ENCODE measurements around the gene ATP6V1G2. TPM values are rescaled to one million over a fixed set of nuclear protein-coding genes. Genes with fewer than 3 reads are reported as not detected.

ATP6V1G2 gene
- total and polyA plus RNA-seq, 2 of the 4 experiments (the other 2 are of a cell fraction), result 1.4 to 6.5 TPM

DNA sequence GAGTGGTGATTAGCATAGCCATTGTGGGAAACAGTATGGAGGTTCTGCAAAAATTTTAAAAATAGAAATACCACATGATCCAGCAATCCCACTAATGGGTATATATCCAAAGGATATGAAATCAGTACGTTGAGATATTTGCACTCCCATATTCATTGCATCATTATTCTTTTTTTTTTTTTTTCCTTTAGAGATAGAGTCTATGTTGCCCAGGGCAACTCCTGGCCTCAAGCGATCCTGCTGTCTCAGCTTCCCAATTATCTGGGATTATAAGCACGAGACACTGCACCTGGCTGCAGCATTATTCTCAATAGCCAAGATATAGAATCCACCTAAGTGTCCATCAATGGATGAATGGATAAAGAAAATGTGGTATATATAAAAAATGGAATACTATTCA is 24.6 kb downstream of the ATP6V1G2 start:
- H3K23ac ChIP-seq (ENCODE audit: low read depth, low read length), result no peak overlapping the region
- no peak overlapping the region for H2BK20ac ChIP-seq (ENCODE audit: low read depth, low read length)
- ChIA-PET CTCF (no interaction called here), POLR2A (ENCODE audit: unreplicated experiment) (no interaction called here)
- no peak overlapping the region for H2BK5ac ChIP-seq (ENCODE audit: low read depth, low read length, poor library complexity, severe bottlenecking)
- peaks cover 0 to 10% of the 10 kb centered on the region in 2 experiments; a peak in 1 of 4 replicates for H3K79me1 ChIP-seq (ENCODE audit: low read depth in 1 of 2, low read length in 2 of 2)
- TF ChIP-seq, protein P1, sequence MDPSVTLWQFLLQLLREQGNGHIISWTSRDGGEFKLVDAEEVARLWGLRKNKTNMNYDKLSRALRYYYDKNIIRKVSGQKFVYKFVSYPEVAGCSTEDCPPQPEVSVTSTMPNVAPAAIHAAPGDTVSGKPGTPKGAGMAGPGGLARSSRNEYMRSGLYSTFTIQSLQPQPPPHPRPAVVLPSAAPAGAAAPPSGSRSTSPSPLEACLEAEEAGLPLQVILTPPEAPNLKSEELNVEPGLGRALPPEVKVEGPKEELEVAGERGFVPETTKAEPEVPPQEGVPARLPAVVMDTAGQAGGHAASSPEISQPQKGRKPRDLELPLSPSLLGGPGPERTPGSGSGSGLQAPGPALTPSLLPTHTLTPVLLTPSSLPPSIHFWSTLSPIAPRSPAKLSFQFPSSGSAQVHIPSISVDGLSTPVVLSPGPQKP (IDR thresholded peaks at IDR 0.05; ENCODE audit: borderline replicate concordance, low read depth, low read length), result no peak
- TF ChIP-seq RFX5 (IDR thresholded peaks at IDR 0.05; ENCODE audit: low read depth, low read length) (no peak), MAFK (IDR thresholded peaks at IDR 0.05; ENCODE audit: low read depth, low read length) (no peak), MXI1 (IDR thresholded peaks at IDR 0.05; ENCODE audit: borderline replicate concordance, low read depth, low read length) (no peak), RAD21 (IDR thresholded peaks at IDR 0.05; ENCODE audit: low read length) (no peak), CEBPB (IDR thresholded peaks at IDR 0.05; ENCODE audit: low read depth, low read length) (no peak), POLR2A (IDR thresholded peaks at IDR 0.05; ENCODE audit: low read depth, low read length) (no peak), SMC3 (IDR thresholded peaks at IDR 0.05; ENCODE audit: low read depth, low read length) (no peak), RCOR1 (IDR thresholded peaks at IDR 0.05; ENCODE audit: insufficient replicate concordance, low read length) (no peak), MAZ (IDR thresholded peaks at IDR 0.05; ENCODE audit: borderline replicate concordance, low read depth, low read length) (no peak), FOS (IDR thresholded peaks at IDR 0.05; ENCODE audit: low read depth, low read length) (no peak), CHD1 (IDR thresholded peaks at IDR 0.05; ENCODE audit: low read depth, low read length) (no peak), NFE2L2 (IDR thresholded peaks at IDR 0.05; ENCODE audit: low read depth, low read length) (no peak), BHLHE40 (IDR thresholded peaks at IDR 0.05; ENCODE audit: low read depth, low read length) (no peak)
- TF ChIP-seq, protein P2, sequence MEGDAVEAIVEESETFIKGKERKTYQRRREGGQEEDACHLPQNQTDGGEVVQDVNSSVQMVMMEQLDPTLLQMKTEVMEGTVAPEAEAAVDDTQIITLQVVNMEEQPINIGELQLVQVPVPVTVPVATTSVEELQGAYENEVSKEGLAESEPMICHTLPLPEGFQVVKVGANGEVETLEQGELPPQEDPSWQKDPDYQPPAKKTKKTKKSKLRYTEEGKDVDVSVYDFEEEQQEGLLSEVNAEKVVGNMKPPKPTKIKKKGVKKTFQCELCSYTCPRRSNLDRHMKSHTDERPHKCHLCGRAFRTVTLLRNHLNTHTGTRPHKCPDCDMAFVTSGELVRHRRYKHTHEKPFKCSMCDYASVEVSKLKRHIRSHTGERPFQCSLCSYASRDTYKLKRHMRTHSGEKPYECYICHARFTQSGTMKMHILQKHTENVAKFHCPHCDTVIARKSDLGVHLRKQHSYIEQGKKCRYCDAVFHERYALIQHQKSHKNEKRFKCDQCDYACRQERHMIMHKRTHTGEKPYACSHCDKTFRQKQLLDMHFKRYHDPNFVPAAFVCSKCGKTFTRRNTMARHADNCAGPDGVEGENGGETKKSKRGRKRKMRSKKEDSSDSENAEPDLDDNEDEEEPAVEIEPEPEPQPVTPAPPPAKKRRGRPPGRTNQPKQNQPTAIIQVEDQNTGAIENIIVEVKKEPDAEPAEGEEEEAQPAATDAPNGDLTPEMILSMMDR (conservative IDR thresholded peaks at IDR 0.05; ENCODE audit: low read depth, low read length), result no peak
- TF ChIP-seq, protein P3, sequence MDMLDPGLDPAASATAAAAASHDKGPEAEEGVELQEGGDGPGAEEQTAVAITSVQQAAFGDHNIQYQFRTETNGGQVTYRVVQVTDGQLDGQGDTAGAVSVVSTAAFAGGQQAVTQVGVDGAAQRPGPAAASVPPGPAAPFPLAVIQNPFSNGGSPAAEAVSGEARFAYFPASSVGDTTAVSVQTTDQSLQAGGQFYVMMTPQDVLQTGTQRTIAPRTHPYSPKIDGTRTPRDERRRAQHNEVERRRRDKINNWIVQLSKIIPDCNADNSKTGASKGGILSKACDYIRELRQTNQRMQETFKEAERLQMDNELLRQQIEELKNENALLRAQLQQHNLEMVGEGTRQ (IDR thresholded peaks at IDR 0.05; ENCODE audit: low read depth, low read length), result no peak
- H3K9me1 ChIP-seq (ENCODE audit: insufficient read depth, low read length), result peaks cover 14% of the 10 kb centered on the region
- intact Hi-C loops (cut with micrococcal nuclease), result no loop called here
- no peak overlapping the region for H2BK120ac ChIP-seq (ENCODE audit: low read depth, low read length)
- H4K5ac ChIP-seq (ENCODE audit: low read depth, low read length), result no peak overlapping the region
- H2AK9ac ChIP-seq (replicated peaks; ENCODE audit: low read depth, low read length, poor library complexity), result no peak overlapping the region
- H3K4me2 ChIP-seq (ENCODE audit: low read depth, low read length), result no peak overlapping the region
- WGBS, 2 experiments (ENCODE audit: extremely low coverage in 2 of 2, insufficient read length in 1 of 2), result no CpG with 5 or more reads among the region's 3 CpGs
- 0 out of 2 replicates have a peak, but pooled peaks cover 5% of the 10 kb centered on the region for H4K20me1 ChIP-seq (ENCODE audit: insufficient read depth, low read length)
- DNase-seq, result no peak
- H3K27ac ChIP-seq (ENCODE audit: insufficient read depth, low read length), result no peak overlapping the region
- no peak overlapping the region for H3K18ac ChIP-seq (ENCODE audit: low read depth, low read length)
- no peak overlapping the region for H3K56ac ChIP-seq (ENCODE audit: extremely low read depth, insufficient read depth, low read length)
- no peak overlapping the region for H4K91ac ChIP-seq (ENCODE audit: insufficient read depth, low read depth, low read length)
- H4K8ac ChIP-seq (ENCODE audit: low read depth in 2 of 2, low read length in 2 of 2), result no peak overlapping the region
- H2AFZ ChIP-seq (replicated peaks; ENCODE audit: low read length, poor library complexity), result no peak overlapping the region
- no peaks in the 10 kb centered on the region for H3K27me3 ChIP-seq (ENCODE audit: control insufficient read depth, insufficient read depth, low read length)
- in situ Hi-C loops (cut with MboI; ENCODE audit: low sequenced_read_pairs), result no loop called here
- H2AK5ac ChIP-seq (ENCODE audit: low read depth, low read length), result no peak overlapping the region
- no peaks in the 10 kb centered on the region for H3K9me3 ChIP-seq (ENCODE audit: control insufficient read depth, insufficient read depth, low read length)
- no peak overlapping the region for H3K9ac ChIP-seq (ENCODE audit: low read depth, low read length)
- no peak overlapping the region for H2BK15ac ChIP-seq (ENCODE audit: low read depth, low read length)
- H3K4me1 ChIP-seq (ENCODE audit: control insufficient read depth, insufficient read depth, low read length), result peaks cover 10% of the 10 kb centered on the region
- no peak overlapping the region for H3K4ac ChIP-seq (ENCODE audit: low read depth, low read length)
- no TSS peak for BruUV-seq (replicated peaks)
- ATAC-seq (ENCODE audit: low read depth), result no peak
- dilution Hi-C loops (cut with HindIII; ENCODE audit: low sequenced_read_pairs, unreplicated experiment), result no loop called here
- H3K14ac ChIP-seq (replicated peaks; ENCODE audit: low read depth, low read length), result no peak overlapping the region
- H3K36me3 ChIP-seq (ENCODE audit: control insufficient read depth, insufficient read depth, low read length), result no peaks in the 10 kb centered on the region
- no peak overlapping the region for H3K4me3 ChIP-seq (ENCODE audit: insufficient read depth, low read depth, low read length)
